ACHN (cell line): ENCODE measurements around the gene WDSUB1.

Source experiments
- DNase-seq: peaks from one replicate; pipeline ENCODE4 v3.0.0-alpha.2; 2015
- in situ Hi-C: cut with HindIII; loops from 2 replicates; pipeline ENCODE4 v1.10.0; 2017; ENCODE audit warnings: low sequenced_read_pairs, low pct_ligation_motif_present, low pct_unique_long_range_greater_than_20kb

The WDSUB1 gene, protein sequence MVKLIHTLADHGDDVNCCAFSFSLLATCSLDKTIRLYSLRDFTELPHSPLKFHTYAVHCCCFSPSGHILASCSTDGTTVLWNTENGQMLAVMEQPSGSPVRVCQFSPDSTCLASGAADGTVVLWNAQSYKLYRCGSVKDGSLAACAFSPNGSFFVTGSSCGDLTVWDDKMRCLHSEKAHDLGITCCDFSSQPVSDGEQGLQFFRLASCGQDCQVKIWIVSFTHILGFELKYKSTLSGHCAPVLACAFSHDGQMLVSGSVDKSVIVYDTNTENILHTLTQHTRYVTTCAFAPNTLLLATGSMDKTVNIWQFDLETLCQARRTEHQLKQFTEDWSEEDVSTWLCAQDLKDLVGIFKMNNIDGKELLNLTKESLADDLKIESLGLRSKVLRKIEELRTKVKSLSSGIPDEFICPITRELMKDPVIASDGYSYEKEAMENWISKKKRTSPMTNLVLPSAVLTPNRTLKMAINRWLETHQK

DNA sequence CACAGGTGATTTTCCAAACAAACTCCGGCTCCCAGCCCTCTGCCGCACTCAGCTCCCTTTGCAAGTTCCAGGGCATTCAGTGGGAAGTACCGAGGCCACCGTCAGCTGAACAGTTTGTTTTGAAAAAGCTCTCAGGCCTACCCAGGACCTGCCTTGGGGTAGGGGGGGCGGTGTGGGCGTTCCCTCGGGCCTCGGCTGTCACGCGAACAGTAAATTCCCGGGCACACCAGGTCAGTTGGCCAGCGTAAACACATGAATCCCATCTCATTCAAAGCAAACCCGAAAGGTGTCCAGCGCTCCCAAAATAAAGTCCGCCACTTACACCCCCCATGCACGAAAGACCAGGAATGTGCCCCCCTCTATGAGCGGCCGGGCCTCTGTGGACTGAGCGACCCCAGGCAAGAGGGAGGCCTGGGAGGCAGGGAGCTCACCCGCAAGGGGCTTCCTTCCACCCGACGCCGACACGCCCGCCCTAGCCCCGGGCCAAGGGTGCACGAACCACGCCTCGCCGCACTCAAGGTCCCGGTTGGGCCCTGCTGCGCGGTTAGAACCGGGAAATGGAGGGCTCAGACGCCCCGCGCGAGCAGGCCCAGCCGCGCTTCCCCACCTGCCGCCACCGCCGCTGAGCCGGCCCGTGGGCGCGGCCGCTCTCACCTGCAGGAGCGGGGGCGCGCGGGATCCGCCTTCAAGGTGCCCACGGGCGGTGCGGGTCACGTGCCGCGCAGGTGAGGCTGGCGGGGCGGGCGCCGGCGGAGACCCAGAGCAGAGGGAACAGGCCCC lies at the start of gene WDSUB1:
TSS of gene WDSUB1 (minus strand) at position 775 of the 780 bp plus-strand sequence. CDS start 3,634 bp downstream, outside the sequence.
- peak; percentile 71 for DNase-seq
- in situ Hi-C loops: no loop called here

DNA sequence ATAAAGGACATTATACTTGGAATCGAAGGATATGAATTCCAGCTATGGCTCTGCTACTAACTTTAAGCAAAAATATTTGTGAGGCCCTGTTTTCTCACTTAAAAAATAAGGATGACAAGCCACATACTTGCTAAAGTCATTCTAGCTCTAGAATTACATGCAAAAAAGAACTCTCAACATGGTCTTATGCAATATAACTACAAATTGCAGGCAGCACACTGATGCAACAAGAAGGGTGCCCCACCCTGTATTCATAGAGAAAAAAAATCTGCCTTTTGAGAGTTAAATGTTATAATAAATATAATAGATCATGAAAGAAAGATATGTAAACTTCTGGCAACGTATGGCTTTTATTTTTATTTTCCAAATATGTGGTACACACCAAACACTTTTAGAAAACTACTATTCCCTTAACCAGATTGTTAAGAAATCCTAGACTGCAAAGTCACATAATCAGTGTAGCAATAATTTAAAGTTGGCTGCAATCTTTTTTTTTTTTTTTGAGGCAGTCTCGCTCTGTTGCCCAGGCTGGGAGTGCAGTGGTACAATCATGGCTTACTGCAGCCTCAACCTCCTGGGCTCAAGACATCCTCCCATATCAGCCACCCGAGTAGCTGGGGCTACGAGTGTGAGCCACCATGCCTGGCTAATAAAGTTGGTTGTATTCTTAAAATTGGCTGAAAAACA lies 40.2 kb upstream of the WDSUB1 start:
- in situ Hi-C loops: no loop called here
- no peak for DNase-seq

DNA sequence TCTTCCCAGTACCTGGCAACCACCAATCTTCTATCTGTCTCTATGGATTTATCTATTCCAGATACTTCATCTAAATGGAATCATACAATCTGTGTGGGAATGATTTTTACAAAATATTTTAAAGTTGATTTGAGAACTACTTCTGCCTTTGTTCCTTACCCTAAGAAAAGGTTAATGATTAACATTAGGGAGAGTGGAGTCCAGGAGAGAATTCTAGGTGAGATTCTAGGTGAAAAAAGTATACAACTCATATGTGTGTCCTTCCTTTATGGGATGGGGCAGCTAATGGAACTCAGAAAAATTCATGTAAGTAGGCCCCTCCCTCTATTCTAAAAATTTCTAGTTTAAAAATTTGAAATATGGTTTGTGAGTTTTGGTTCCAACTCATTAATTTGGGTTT lies 35.9 kb upstream of the WDSUB1 start:
- in situ Hi-C loops: no loop called here
- no peak for DNase-seq

DNA sequence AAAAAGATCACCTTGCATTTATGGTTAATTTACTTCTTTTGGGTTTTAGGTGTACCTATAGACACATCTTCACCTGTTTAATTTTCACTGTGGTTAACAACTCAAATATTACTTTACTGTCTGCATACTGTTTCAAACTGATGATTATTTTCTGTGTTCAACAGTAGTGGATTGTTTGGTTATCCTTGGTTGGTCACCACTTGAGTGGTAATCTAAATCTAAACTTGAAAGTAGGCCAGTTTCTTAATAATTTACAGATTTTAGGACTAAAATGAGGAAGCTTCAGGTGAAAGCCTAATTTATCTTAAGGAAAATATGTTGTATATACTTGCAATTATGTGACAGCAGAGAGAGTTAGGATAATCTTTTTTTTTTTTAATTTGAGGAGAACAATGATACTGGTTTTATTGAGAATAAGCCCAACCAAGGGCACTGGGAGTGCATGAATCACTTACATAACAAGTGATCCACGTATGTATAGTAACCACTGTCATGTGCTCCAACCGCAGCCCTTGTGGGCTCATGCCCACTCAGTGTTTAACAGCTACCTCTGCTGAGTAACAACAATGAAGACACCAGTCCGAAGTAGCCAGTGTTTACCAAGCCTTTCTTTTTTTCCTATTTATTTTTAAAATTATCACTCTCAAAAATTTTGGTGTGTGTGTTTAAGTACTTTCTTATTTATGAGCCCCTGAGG lies 31.0 kb upstream of the WDSUB1 start:
- in situ Hi-C loops: no loop called here
- no peak for DNase-seq

DNA sequence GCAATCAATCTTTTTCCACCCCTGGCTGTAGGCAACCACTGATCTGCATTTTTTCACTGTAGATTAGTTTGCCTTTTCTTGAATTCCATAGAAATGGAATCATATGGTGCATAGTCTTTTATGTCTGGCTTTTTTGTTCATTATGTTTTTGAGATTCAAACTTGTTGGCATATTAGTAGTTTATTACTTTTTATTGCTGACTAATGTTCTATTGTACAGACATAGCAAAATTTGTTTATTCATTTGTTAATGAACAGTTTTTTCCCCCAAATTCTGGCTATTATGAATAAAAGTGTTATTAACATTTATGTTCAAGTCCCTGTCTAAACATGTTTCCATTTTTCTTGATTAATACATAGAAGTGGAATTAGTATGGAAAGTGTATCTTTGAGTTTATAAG lies 21.4 kb upstream of the WDSUB1 start:
- no peak for DNase-seq
- in situ Hi-C loops: no loop called here

DNA sequence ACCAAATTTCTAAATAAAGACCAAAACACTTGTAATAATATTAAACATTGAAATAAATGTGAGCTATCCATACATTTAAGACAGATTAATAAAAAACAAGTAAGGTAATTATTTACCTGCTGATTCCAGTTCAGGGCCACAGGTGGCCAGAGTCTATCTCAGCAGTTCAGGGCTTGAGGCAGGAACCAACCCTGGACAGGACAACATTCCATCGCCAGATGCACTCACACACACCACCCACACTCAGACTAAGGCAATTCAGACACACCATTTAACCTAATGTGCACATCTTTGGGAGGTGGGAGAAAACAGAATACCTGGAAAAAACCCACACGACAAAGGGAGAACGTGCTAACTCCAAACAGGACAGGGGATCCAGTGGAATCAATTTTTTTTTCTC lies 14.1 kb upstream of the WDSUB1 start:
- no peak for DNase-seq
- in situ Hi-C loops: no loop called here

DNA sequence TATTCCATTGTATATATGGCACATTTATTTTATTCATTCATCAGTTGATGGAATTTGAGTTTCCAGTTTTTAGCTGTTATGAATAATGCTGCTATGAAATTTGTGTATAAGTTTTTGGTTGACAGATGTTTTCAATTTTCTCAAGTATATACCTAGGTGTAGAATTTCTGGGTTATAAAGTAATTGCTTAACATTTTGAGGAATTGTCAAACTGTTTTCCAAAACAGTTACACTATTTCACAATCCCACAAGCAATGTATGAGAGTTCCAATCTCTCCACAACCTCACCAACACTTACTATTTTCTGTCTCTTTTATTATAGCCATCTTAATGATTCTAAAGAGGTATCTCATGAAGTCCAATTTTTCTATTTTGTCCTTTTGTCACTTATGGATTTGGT lies 12.5 kb upstream of the WDSUB1 start:
- DNase-seq: no peak

DNA sequence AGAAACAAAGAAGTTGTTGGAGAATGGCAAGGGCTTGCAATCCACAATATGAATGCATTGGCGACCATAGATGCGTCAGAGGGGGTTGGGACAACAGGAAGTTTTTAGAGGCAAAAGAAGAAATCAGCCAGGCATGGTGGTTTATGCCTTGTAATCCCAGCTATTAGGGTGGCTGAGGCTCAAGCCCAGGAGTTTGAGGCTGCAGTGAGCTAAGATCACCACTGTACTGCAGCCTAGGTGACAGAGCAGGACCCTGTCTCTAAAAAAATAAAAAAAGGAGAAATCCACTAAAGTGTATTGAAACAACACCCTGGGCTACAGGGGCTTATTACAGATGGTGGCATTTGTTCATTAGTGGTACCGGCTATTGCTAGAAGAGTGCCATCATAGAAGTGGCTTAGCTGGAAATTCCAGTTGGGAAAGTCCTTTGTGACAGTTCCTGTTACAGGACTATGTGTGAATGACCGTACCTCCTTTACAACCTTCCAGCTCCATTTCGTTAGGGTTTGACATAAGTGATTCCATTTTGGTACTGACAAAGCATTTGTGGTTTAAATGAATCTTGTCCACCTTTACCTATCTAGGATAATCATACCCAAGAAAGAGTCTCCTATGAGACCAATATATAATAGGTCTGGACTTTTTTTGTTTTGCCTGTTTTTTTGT lies 10.7 kb upstream of the WDSUB1 start:
- DNase-seq: no peak
- in situ Hi-C loops: no loop called here

More for the DNA sequence above, 12.5 kb upstream of the WDSUB1 start:
- in situ Hi-C loops: no loop called here

DNA sequence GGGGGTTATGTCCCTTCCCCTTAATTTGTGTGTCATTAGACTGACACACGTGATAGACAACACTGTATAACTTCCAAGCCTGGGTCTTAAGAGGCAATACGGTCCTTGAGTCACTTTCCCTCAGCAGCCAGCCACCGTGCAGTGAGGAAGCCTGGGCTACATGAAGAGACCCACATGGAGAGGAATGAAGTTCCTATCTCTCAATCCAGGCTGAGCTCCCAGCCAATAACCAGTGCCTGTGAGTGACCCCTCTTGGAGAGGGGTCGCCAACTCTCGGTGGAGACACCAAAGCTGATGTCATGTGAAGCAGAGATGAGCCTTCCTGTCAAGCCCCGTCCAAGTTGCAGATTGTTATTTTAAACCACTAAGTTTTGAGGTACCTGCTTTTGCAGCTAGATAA lies 5.7 kb upstream of the WDSUB1 start:
- no peak for DNase-seq
- in situ Hi-C loops: no loop called here

DNA sequence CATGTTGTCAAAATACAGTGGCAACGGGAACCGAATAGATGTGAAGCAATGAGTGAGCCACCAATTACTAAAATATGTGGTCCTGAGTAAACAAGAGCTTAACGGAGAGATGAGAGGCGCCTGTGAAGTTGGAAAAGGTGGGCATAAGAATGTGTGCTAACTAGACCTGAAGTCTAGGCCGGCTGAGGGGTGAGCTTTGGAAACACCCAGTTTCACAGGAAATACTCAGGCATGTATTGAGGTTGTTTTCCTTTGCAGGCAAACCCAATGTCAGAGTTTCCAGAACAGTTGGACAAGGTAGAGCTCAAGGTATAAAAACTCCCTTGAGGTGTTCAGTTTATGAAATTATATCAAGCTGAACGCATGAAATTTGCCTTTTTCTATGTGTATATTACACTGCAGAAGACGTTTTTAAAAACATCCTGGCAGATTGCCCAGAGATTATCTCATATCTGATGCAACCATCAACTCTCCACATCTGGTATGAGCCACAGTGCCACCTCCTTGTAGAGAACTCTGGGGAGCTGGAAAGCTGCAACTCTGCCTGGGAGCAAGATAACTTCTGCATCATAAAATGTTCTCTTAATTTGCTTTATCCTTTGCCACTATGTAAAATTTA lies 3.9 kb upstream of the WDSUB1 start:
- peak; percentile 27 for DNase-seq
- in situ Hi-C loops: no loop called here

DNA sequence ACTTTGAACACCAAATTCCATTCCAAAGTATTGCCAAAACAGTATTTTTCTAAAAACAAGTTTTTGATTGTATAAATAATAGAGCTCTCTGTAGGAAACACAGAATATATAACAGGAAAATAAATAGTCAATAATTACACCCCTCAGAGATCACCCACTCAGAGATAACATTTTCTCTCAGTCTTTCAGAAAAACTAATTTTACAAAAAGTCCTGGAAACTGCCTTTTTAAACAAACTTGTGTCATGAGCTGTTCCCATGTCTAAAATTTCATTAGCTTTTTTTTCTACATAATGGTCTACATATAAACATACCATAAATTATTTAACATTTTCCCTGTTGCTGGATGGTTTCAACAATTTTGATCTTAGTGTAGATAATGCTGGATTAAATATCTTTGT lies 1.2 kb upstream of the WDSUB1 start:
- DNase-seq: no peak
- in situ Hi-C loops: no loop called here

DNA sequence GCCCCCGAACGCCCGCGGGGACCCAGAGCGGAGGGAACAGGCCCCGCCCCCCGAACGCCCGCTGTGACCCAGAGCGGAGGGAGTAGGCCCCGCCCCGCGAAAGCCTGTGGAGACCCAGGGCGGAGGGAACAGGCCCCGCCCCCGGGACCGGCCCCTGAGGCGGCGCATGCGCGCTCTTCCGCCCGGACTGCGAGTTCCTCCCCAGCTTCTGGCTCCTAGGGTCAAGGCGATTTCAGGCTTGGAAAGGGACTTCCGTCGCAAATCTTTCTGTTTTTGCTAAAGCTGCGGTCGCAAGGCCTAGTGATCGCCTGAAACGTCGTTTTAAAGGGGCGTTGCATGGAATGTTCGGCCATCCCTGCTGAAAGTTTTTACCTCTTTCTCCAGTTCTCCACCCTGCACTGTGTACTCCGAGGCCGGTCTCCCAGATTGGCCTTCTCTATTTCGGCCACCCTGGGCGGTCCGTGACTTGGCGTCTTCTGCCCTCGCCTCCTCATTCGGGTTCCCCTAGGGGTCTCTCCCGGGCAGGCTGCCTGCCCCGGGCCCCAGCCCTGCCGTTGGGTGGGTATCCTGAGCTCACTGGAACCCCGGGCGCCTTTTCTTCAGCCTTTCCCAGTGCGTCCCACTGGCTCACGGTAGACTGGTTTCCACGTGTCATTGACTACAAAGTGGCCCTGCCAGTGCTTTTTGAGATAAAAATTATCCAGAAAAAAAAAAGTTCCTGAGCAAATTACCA lies 372 bp upstream of the WDSUB1 start:
- in situ Hi-C loops: no loop called here
- DNase-seq: peak; percentile 97

DNA sequence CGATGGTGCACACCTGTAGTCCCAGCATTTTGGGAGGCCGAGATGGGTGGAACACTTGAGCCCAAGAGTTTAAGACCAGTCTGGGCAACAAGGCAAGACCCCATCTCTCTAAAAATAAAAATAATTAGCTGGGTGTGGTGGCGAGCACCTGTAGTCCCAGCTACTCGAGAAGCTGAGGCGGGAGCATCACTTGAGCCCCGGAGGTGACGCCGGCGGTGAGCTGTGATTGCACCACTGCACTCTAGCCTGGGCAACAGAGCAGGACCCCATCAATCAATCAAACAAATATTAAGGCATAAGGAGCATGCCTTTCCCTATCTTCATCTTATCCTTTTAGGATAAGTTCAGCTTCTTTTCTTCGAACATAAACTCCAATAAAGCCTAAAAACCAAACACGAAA lies 1.1 kb downstream of the WDSUB1 start:
- in situ Hi-C loops: no loop called here
- DNase-seq: no peak

DNA sequence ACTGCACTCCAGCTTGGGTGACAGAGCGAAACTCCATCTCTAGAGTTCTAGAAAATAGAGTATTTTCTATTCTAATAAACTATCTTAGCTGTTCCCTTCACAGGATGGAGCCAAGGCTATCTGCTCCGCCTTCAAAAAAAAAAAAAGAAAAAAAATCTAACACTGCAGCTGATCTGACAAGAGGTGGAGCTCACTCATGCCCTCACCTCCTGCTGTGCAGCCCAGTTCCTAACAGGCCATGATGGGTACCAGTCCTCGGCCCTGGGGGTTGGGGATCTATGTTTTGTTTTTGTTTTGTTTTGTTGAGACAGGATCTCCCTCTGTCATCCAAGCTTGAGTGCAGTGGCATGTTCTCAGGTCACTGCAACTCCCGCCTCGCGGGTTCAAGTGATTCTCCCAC lies 3.0 kb downstream of the WDSUB1 start:
- in situ Hi-C loops: no loop called here
- DNase-seq: no peak

DNA sequence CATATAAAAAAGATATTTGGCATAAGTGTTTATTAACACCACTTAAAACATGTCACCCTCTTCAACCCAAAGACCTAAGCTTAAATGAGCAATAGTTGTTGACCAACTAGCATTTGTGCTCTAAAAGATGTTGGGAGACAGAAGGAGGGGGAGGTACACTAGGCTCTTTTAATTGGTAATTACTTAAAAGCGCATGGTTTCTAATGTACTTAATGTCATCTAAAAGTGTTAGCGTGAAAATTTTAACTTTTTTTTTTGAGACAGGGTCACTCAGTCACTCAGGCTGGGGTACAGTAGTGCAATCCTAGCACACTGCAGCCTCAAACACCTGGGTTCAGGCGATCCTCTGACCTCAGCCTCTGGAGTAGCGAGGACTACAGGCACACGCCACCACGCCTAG lies 5.5 kb downstream of the WDSUB1 start:
- DNase-seq: no peak
- in situ Hi-C loops: no loop called here

DNA sequence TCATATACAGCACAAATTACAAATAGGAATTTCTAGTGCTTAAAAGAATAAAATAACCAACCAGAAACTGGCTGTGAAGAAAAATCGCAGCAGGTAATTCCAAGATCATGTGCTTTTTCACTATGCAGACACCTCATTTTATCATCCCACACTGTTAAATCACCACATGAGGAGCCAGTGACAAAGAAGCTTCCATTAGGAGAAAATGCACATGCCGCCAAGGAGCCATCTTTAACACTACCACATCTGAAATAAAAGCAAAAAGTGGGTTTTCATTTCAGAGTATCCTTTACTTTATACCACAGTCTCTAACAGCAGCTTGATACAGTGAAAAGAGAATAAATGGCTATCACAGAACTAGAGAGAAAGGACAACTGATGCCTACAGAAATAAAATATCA lies 6.8 kb downstream of the WDSUB1 start:
- no peak for DNase-seq
- in situ Hi-C loops: no loop called here

DNA sequence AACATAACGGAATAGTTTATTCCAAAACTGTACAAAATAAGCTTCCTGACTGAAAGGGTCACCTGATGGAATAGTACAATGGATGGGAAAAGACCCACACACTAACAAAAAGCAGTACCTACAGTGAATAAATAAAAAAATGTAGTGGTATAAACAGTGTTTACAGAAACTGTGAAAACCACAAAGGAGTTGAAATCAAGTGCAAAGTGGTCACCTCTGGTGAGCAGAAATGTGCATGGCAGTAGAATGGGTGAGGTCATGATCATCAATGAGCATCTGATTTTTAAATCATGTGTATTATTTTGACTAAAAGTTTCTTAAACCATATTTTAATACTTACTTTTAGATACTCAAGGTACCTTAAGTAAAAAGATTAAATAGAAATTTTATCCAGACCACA lies 11.4 kb downstream of the WDSUB1 start:
- in situ Hi-C loops: no loop called here

More for the DNA sequence above, 11.4 kb downstream of the WDSUB1 start:
- DNase-seq: no peak
